Fibroblast of the aortic adventitia (primary cell): Measurements from ENCODE around the gene GRM8. TPM values are rescaled to one million over a fixed set of nuclear protein-coding genes. Genes with fewer than 3 reads are reported as not detected.

ENCODE experiments used
- DNase-seq: peaks from one replicate; pipeline ENCODE4 v3.0.0-alpha.2; 2010; ENCODE audit warnings: low read depth
- H3K4me3 ChIP-seq: 2 replicates; pipeline ENCODE4 v1.5.1; 2011; ENCODE audit warnings: low read depth, mild to moderate bottlenecking, control low read depth, low read length, moderate library complexity
- total RNA-seq: library from RNA; depleted of rRNA; stranded (reverse); fragments of >200 nt; gene quantifications from 2 replicates; pipeline ENCODE4 v1.2.3, GENCODE V29; 2012; ENCODE audit warnings: low replicate concordance
- TF ChIP-seq, protein P1 (sequence below): IDR thresholded peaks from 2 replicates; pipeline ENCODE4 v1.5.1; 2011; ENCODE audit warnings: mild to moderate bottlenecking, low read length, control low read depth, inconsistent platforms; ENCODE audit not compliant: insufficient read depth

Gene GRM8
- total RNA-seq, 1 donor, result 0.36 TPM

GRCh38 chr7:126727930-126728391 lies 524.8 kb downstream of the GRM8 start:
- no peak overlapping the region for H3K4me3 ChIP-seq
- DNase-seq, result peak; percentile 0
- TF ChIP-seq, protein P1, sequence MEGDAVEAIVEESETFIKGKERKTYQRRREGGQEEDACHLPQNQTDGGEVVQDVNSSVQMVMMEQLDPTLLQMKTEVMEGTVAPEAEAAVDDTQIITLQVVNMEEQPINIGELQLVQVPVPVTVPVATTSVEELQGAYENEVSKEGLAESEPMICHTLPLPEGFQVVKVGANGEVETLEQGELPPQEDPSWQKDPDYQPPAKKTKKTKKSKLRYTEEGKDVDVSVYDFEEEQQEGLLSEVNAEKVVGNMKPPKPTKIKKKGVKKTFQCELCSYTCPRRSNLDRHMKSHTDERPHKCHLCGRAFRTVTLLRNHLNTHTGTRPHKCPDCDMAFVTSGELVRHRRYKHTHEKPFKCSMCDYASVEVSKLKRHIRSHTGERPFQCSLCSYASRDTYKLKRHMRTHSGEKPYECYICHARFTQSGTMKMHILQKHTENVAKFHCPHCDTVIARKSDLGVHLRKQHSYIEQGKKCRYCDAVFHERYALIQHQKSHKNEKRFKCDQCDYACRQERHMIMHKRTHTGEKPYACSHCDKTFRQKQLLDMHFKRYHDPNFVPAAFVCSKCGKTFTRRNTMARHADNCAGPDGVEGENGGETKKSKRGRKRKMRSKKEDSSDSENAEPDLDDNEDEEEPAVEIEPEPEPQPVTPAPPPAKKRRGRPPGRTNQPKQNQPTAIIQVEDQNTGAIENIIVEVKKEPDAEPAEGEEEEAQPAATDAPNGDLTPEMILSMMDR, result no peak

DNA sequence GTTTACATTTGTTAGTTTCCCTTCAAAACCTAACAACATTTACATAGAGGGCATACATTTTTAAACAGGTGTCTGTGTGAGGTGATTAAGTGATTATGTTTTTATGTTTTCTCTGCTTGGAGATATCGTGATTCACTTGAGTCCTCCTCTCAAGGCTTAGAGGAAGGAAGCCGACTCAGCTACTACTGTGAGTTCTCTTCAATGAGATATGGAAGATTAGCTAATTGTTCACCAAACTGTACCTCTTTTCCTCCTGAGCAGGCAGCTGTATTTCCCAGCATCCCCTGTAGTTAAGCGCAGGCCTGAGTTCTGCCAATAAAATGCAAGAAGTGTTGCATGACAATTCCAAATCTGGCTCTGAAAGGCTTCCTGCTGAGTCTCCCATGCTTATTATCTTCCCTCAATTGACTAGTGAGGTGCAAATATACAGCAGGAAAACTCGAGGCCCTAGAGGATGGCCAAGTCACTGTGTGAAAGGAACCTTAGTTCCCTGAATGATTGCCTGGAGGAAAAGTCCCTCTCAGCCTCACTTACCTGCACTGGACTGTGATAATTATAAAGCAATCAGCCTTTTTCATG lies 528.7 kb downstream of the GRM8 start:
- DNase-seq, result no peak
- TF ChIP-seq, protein P1, result no peak

DNA sequence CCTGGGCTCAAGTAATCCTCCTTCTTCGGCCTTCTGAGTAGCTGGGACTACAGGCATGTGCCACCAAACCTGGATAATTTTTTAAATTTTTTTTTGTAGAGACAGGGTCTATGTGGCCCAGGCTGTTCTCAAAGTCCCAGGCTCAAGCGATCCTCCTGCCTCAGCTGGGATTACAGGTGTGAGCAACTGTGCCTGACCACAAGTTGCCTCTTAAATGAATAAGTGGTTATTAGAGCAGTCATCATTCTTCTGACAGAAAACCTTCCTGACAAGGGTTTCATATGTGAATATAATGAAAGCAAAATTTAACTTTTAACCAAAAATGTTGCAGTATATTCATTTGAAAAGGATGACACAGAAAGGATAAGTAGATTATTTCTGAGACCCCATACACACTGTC lies 532.5 kb downstream of the GRM8 start:
- TF ChIP-seq, protein P1, result no peak
- no peak overlapping the region for H3K4me3 ChIP-seq
- no peak for DNase-seq

More for the DNA sequence above, 528.7 kb downstream of the GRM8 start:
- H3K4me3 ChIP-seq, result no peak overlapping the region

DNA sequence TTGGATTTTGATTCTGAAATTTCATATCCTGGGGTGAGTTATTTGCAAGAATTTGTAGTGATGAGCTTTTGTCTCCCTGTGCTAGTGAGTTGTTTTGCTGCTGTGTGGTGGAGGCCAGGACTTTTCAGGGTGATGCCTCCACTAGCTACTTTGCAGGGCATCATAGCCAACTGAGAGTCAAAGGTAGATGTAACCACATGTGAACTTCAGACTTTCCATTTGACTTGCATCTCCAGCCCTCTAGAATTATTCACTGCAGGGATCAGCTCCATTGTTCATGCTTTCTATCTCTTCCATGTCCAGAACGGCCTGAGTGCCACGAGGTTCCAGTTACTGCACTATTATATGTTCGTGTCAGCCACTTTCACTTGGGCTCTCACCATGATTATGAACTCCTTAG lies 534.3 kb downstream of the GRM8 start:
- no peak overlapping the region for H3K4me3 ChIP-seq
- TF ChIP-seq, protein P1, result no peak
- DNase-seq, result no peak

DNA sequence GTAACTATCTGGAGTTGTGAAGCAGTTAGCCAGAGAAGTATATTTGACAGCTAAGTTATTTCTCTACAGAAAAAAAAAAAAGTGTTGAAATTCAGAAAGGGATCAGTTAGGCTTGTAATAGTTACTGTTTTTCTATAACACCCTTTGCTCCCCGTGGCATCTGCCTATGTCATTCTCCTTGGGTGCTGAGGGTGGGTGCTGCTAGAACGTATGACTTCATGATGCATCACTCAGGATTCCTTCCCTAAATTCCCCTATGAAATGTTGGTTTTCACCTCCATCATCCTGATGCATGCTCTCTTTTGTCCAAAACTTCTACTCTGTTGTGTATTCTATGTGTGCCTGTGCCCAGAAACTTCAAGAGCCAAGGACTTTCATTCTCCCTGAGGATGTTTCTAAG lies 536.4 kb downstream of the GRM8 start:
- TF ChIP-seq, protein P1, result no peak
- no peak overlapping the region for H3K4me3 ChIP-seq
- DNase-seq, result no peak

DNA sequence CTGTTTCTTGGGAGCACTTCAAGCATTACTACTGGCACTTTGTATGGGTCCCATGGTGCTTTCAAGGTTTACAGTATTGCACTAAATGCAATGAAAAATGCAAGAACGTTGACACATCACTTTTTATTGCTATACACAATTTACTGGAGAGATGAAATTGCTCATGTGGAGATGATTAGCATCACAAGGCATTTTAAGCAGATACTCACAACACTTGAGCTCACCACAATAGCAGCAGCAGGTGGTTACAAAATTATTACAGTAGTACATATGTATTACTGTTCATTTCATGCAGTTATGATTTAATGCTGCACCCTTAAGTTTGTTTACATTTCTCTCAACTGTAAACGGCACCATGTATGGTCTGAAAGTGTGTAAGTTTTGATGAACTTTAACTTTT lies 537.7 kb downstream of the GRM8 start:
- no peak for DNase-seq
- TF ChIP-seq, protein P1, result no peak
- no peak overlapping the region for H3K4me3 ChIP-seq
